ENCODE measurements around the gene HIBADH.

HIBADH gene

DNA sequence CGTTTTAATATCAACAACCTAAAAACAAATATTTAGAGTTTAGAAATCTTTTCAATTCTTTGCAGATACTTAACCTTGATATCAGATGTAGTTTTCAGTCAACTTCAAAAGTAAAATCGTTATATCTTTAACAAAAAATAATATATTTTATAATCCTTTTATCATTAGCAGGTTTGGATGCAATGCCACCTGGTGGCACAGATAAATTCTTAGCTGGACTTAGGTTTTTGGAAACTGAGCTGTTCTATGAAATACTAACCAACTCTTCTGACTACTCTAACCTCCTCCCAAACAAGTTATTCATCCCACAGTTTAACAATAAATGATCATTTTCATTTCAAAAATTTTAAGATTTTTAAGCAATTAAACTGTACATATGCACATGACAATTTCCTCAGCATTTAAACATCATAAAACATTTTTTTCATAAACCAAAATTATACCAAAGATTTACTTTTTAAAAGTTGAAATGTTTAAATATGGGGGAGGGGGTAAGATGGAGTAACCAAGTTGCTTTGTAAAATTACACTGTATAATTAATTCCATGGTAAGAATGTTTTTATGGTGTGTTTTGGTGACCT lies 56.9 kb downstream of the HIBADH start:
- peak; percentile 17 for DNase-seq (ENCODE audit: extremely low read depth, low read depth)
- TF ChIP-seq, protein P1, sequence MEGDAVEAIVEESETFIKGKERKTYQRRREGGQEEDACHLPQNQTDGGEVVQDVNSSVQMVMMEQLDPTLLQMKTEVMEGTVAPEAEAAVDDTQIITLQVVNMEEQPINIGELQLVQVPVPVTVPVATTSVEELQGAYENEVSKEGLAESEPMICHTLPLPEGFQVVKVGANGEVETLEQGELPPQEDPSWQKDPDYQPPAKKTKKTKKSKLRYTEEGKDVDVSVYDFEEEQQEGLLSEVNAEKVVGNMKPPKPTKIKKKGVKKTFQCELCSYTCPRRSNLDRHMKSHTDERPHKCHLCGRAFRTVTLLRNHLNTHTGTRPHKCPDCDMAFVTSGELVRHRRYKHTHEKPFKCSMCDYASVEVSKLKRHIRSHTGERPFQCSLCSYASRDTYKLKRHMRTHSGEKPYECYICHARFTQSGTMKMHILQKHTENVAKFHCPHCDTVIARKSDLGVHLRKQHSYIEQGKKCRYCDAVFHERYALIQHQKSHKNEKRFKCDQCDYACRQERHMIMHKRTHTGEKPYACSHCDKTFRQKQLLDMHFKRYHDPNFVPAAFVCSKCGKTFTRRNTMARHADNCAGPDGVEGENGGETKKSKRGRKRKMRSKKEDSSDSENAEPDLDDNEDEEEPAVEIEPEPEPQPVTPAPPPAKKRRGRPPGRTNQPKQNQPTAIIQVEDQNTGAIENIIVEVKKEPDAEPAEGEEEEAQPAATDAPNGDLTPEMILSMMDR (IDR thresholded peaks at IDR 0.05; ENCODE audit: low read depth, low read length, missing control alignments), result peak; percentile 37
- H3K4me3 ChIP-seq (replicated peaks; ENCODE audit: low read depth, low read length), result no peak overlapping the region

DNA sequence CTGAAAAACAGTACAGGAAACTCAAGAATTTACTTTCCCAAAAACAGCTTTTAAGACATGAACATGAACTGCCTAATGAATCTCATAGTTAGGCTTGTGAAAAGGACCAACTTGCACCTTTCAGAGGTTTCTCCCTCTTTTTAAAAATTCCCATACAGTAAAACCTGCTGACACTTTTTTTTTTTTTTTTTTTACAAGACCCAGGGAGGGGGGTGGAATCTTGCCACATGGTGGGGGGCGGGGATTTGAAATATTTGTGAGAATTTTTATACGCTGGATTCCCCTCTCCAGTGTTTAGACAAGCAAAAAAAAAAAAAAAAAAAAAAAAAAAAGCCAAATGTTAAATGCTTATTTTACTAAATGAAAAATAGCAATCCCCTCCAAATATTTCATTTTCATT lies 57.4 kb downstream of the HIBADH start:
- H3K4me3 ChIP-seq (replicated peaks; ENCODE audit: low read depth, low read length), result no peak overlapping the region
- no peak for DNase-seq (ENCODE audit: extremely low read depth, low read depth)
- TF ChIP-seq, protein P1 (IDR thresholded peaks at IDR 0.05; ENCODE audit: low read depth, low read length, missing control alignments), result no peak

- DNase-seq (ENCODE audit: extremely low read depth, low read depth), result no peak
- H3K4me3 ChIP-seq (replicated peaks; ENCODE audit: low read depth, low read length), result no peak overlapping the region
- TF ChIP-seq, protein P1 (IDR thresholded peaks at IDR 0.05; ENCODE audit: low read depth, low read length, missing control alignments), result no peak
Observed at GRCh38 chr7:27603813-27604212, 58.9 kb downstream of the HIBADH start.

DNA sequence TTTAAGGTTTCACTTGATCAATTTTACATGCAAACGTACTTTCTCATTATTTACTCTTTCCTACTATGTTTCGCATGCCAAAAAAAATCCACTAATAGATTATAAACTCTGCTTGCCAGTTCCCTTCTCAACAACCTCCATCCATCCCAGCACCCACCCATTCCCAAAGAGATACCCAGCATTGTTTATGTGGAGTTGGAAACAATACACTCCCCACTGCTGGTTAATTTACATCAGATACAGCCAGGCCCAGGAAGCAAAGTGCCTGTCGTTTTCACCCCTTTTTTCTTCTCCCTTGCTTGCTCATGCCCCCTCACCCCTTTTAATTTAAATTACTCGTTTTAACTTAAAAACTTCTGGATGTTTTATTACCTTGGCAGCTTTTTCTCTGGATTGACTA lies 59.9 kb downstream of the HIBADH start:
- no peak for DNase-seq (ENCODE audit: extremely low read depth, low read depth)
- no peak overlapping the region for H3K4me3 ChIP-seq (replicated peaks; ENCODE audit: low read depth, low read length)
- TF ChIP-seq, protein P1 (IDR thresholded peaks at IDR 0.05; ENCODE audit: low read depth, low read length, missing control alignments), result no peak

GRCh38 chr7:27601217-27601616 lies 61.5 kb downstream of the HIBADH start:
- TF ChIP-seq, protein P1 (IDR thresholded peaks at IDR 0.05; ENCODE audit: low read depth, low read length, missing control alignments), result no peak
- DNase-seq (ENCODE audit: extremely low read depth, low read depth), result no peak
- H3K4me3 ChIP-seq (replicated peaks; ENCODE audit: low read depth, low read length), result no peak overlapping the region

GRCh38 chr7:27600247-27600646 lies 62.4 kb downstream of the HIBADH start:
- DNase-seq (ENCODE audit: extremely low read depth, low read depth), result no peak
- TF ChIP-seq, protein P1 (IDR thresholded peaks at IDR 0.05; ENCODE audit: low read depth, low read length, missing control alignments), result no peak
- H3K4me3 ChIP-seq (replicated peaks; ENCODE audit: low read depth, low read length), result no peak overlapping the region

- TF ChIP-seq, protein P1 (IDR thresholded peaks at IDR 0.05; ENCODE audit: low read depth, low read length, missing control alignments), result no peak
- DNase-seq (ENCODE audit: extremely low read depth, low read depth), result no peak
Observed at GRCh38 chr7:27595009-27595408, 67.7 kb downstream of the HIBADH start.

More at GRCh38 chr7:27595009-27595408, 67.7 kb downstream of the HIBADH start:
- no peak overlapping the region for H3K4me3 ChIP-seq (replicated peaks; ENCODE audit: low read depth, low read length)
